GM23248 (cell line): ENCODE measurements around the gene GRB10.

Experiments
- EZH2 ChIP-seq: fragments of 200-600 bp; sonication (generic); IDR thresholded peaks from 2 replicates; pipeline ENCODE4 v1.6.1; 2018; ENCODE audit warnings: antibody characterized with exemption, mild to moderate bottlenecking; ENCODE audit not compliant: insufficient read depth, poor library complexity, severe bottlenecking
- EZH2phosphoT487 ChIP-seq: fragments of 200-600 bp; sonication (generic); IDR thresholded peaks from 2 replicates; pipeline ENCODE4 v1.6.1; 2018; ENCODE audit warnings: antibody characterized with exemption, moderate library complexity, mild to moderate bottlenecking, low read depth; ENCODE audit not compliant: insufficient read depth

- TF ChIP-seq EZH2phosphoT487 (no peak), EZH2 (no peak)
These were observed 103.3 kb downstream of the GRB10 start for GRCh38 chr7:50679218-50680007.
